Measurements from ENCODE around the gene SH3BP2.

DNA sequence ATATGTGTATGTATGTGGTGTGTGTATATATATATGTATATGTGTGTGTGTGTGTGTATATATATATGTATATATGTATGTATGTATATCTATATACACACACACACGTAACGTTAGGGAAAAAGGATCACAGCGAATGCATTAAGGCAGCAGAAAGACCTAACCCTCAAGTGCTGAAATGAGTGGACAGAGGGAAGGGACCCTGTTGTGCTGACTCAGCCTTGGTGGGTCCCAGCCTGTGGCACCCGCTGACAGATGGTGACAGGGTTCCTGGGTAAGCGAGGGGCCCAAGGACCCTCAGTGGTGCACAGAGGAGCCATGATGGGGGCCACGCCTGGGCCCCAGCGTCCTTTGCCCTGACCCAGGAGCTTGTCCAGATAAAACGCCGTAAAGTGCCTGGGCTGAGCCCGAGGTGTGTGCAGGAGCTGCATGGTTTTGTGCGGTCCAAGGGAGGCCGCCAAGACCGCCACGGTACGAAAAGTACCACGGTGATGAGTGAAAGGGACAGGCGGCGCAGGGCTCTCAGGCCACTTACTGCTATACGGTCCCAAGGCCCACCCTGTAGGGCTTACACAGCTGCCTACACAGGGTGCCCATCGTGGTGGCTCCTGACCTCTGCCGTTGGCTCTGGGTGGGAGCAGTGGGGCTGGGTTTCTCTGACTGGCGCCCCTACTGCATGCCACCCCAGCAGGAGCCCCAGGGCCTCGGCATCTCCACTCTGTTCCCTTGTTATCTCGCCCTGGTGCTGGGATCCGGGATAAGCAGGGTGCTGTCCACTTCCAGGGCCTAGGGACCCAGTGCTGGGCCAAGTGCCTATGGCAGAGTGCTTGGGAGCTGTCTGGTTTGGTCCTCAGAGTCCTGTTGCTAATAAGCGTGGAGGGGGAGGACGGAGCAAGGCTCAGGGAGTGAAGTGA, 10.0 kb downstream of the SH3BP2 start:
- TF ChIP-seq, protein P1, sequence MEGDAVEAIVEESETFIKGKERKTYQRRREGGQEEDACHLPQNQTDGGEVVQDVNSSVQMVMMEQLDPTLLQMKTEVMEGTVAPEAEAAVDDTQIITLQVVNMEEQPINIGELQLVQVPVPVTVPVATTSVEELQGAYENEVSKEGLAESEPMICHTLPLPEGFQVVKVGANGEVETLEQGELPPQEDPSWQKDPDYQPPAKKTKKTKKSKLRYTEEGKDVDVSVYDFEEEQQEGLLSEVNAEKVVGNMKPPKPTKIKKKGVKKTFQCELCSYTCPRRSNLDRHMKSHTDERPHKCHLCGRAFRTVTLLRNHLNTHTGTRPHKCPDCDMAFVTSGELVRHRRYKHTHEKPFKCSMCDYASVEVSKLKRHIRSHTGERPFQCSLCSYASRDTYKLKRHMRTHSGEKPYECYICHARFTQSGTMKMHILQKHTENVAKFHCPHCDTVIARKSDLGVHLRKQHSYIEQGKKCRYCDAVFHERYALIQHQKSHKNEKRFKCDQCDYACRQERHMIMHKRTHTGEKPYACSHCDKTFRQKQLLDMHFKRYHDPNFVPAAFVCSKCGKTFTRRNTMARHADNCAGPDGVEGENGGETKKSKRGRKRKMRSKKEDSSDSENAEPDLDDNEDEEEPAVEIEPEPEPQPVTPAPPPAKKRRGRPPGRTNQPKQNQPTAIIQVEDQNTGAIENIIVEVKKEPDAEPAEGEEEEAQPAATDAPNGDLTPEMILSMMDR (IDR thresholded peaks at IDR 0.05), result no peak
- TF ChIP-seq POLR2AphosphoS5 (IDR thresholded peaks at IDR 0.05), result no peak
- no peak for TF ChIP-seq POLR2A (IDR thresholded peaks at IDR 0.05)
